NOMO-1 treated with dmso at 0.1 percent for 144 hours (cell line): ENCODE measurements around the gene ALAS2.
"Not testable (repeated sequence)": the region's sequence is repeated elsewhere in the genome, so short reads cannot be mapped to it uniquely, and the experiment has no call there.

Source experiments
- DNase-seq: peaks from one replicate; lab custom pipeline; 2025; ENCODE audit not compliant: unreplicated experiment; lab: John Stamatoyannopoulos, UW

Gene ALAS2, protein sequence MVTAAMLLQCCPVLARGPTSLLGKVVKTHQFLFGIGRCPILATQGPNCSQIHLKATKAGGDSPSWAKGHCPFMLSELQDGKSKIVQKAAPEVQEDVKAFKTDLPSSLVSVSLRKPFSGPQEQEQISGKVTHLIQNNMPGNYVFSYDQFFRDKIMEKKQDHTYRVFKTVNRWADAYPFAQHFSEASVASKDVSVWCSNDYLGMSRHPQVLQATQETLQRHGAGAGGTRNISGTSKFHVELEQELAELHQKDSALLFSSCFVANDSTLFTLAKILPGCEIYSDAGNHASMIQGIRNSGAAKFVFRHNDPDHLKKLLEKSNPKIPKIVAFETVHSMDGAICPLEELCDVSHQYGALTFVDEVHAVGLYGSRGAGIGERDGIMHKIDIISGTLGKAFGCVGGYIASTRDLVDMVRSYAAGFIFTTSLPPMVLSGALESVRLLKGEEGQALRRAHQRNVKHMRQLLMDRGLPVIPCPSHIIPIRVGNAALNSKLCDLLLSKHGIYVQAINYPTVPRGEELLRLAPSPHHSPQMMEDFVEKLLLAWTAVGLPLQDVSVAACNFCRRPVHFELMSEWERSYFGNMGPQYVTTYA

GRCh38 chrX:55030271-55031205, at the start of gene ALAS2:
Gene ALAS2, minus strand, starts transcription at chrX:55030977. Its CDS starts 4,977 bp downstream, at chrX:55026000.
- DNase-seq, result no peak

DNA sequence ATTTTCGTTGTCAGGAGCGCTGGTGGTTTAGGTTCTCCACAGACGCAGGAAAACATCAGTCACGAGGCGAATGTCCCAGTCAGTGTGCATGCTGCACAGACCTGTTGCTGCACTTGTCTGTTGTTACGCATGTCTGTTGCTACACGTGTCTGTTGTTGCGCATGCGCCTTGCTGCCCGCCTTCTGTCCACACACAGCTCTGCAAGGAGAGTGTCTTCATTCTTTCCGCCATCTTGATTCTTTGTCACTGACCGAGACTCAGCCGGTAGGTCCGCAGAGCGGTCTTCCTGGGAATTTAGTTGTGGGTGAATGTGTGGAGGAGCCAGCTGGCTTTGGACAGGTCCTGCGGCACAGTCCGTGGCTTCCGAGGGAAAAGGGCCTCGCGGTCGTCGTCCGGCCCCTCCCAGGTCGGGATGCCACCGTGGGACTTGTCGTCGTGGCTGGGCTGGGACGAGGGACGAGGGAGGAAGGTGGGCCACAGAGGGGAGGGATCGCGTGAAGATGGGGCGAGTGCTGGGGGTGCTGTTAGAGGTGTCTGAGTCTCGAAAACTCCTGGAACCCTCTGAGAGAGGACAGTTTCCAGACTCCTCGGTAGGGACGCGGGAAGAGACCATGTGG, 44.2 kb upstream of the ALAS2 start, which contains the start of gene PAGE2B:
TSS of gene PAGE2B (plus strand) at position 180 of the 617 bp plus-strand sequence. CDS start 1,012 bp downstream, outside the sequence.
- no peak for DNase-seq

GRCh38 chrX:55072286-55072685, 41.5 kb upstream of the ALAS2 start:
- no peak for DNase-seq

GRCh38 chrX:55067180-55067579, 36.4 kb upstream of the ALAS2 start:
- DNase-seq, result not testable (repeated sequence)

DNA sequence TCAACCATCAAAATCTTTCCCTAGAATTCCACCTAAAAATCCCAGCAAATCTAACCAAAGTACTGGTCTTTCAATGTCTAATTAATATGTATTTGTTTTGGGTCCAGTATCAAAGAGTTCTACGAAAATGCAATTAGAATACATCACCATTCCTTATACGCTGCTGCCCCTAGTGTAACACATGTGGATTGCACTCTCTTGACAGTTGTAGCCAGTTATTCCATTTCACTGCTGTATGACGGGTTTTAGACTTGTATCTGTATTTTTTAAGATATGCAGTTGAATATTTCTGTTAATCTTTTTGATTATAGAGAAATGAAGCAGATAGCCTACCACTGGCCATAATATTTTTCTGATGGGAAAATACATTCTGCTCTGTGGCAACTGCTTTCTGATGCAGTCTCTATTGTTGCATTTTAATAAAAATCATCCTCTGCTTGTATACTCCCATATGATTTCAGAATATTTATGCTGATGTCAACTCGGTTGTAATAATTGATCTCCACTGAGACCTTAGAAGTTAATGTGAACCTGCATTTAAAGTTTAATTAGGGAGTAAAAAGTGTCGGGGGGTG, 27.0 kb upstream of the ALAS2 start:
- DNase-seq, result no peak

DNA sequence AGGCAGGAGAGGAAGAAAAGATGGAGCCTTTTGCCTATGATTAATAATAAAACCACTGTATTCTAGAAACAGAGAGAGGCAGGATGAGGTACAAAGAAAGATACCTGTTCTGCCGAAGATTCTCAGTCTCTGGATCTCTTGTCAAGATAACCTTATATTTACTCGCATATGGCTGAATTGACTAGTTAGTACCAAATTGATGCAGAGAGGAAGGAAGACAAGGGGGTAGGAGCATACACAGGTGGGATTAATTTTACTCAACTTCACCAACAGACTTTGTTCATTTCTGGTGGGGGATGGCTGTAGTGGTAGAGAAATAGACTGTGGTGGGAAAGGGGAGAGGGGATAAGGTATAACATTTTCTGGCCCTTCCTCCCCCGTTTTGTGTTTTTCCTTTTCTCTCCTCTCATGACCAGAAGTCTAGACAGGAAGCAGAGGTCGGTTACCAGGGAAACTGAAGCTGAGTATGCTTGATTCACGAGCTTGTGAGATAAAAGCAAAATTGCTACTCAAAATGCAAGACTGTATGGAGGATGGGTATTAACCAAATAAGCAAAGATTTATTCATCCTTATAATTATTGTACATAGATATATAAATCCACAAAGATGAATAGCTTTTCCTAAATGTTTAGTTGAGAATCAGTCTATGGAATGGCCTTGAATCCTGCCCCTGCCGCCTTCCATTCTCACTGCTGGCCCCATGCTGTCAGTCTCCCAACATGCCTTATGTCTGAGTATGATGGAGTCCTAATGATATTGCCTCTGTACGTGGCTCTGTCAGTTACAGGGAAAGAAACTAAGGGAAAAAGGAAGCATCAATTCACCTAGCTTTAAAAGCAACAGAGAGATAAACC, 26.3 kb upstream of the ALAS2 start:
- DNase-seq, result no peak

DNA sequence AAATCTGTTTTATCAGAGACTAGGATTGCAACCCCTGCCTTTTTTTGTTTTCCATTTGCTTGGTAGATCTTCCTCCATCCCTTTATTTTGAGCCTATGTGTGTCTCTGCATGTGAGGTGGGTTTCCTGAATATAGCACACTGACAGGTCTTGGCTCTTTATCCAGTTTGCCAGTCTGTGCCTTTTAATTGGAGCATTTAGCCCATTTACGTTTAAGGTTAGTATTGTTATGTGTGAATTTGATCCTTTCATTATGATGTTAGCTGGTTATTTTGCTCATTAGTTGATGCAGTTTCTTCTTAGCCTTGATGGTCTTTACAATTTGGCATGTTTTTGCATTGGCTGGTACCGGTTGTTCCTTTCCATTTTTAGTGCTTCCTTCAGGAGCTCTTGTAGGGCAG, 19.8 kb upstream of the ALAS2 start:
- not testable (repeated sequence) for DNase-seq

DNA sequence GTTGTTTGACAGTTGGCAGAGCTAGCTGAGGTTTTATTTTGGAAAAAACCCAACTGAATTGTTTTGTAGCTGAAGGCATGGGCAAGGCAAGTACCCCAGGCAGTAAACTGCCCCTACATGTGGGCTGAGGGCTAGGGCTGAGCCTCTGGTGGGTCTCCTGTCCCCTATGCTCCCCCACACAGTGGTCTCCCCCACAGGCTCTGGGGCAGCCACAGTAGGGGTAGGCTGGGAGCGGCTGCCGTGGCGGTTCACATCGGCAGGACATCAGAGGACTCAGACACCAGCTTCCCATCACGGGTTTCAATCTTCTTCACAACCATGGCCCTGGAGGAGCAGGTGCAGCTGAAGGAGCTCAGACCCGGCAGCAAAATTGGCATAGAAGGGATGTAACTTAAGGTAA, 10.7 kb upstream of the ALAS2 start:
- no peak for DNase-seq

DNA sequence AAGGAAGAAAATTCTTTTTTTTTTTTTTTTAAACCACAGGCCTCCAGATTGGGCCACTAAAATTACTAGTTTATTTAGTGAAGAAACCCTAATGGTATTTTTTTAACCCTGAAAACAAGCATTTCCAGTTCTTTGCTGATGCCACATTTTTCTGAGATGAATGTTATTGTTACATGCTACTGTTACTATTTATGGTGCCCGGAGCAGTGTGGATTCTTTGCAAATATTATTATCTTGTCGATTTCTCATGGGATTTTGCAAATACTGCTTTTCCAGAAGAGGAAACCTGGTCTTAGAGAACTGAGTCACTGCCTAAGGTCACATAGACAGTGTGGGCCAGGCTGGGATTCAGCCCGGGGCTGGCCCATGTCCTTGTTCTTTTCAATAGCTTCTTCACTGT, 8.7 kb upstream of the ALAS2 start:
- DNase-seq, result no peak

DNA sequence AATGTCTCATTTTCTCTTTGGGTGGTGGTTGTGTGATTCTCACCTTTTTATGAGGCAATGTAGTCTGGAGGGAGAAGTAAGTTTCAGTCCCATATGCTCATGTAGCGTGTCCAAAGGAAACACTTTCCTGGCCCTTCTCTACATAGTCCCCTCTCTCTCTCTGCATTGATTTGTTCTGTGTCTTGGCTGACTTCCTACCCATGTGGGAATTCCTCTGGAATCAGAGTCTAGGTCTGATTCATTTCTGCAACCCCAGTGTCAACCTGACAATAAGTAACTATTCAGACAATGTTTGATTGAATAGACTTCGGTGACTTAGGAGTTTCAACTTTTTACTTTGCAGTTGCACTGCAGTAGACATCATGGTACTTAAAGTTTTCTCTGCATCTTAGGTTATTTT, 2.7 kb upstream of the ALAS2 start:
- no peak for DNase-seq

DNA sequence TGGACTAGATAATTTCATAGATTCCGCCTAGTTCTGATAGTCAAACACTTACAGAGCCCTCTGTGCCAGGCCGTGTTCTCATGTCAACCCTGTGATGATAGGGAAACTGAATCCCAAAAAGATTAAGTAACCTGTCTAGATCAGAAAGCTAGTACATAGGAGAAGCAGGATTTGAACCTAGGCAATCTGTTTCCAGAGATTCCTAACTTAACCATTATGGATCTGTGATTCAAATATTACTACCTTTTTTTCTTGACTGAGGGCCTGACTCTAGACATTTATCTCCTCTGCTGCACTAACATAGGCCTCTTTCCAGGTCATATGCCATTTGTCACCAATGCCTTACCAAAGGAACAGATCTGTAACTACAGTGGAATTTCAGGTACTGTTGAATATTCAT, 1.5 kb downstream of the ALAS2 start:
- no peak for DNase-seq

DNA sequence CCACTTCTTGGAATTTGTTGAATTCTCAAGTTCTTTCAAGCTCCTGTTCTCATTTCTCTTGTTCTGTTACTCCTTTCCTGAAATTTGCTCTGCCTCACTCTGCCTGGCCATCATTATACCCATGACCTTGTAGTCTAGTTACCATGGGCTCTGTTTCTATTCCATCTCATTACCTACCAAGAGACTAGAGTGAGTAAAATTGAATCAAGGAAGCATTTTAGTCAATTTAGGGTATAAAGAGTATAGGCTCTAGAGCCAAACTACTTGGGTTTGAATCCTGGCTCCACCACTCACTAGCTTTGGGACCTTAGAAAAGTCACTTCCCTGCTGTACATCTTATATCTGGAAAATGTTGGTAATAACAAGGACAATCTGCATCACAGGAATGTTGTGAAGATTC, 2.2 kb downstream of the ALAS2 start:
- DNase-seq, result no peak

GRCh38 chrX:55028040-55028439, 2.7 kb downstream of the ALAS2 start:
- no peak for DNase-seq

- no peak for DNase-seq
These were observed 3.9 kb downstream of the ALAS2 start for GRCh38 chrX:55026840-55027239.

DNA sequence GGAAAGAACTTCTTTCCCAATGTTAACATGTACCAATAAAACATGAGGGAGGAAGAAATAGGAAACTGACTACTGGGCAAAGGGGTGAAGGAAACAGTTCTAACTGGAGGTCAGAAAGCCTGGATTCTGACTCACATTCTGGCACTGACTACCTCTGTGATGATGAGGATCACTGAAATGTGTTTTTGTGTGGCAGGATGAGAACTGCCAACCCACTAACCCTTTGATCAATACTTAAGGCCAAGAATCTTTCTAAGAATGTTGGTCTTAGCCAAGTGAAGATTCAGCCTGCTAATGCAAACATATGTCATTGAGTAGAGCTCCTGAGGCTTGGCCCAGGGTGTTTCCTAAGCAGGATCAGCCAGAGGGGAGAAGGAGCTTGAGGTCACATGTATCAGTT, 4.6 kb downstream of the ALAS2 start:
- no peak for DNase-seq

- DNase-seq, result no peak
These were observed 15.9 kb downstream of the ALAS2 start for GRCh38 chrX:55014897-55015299.

DNA sequence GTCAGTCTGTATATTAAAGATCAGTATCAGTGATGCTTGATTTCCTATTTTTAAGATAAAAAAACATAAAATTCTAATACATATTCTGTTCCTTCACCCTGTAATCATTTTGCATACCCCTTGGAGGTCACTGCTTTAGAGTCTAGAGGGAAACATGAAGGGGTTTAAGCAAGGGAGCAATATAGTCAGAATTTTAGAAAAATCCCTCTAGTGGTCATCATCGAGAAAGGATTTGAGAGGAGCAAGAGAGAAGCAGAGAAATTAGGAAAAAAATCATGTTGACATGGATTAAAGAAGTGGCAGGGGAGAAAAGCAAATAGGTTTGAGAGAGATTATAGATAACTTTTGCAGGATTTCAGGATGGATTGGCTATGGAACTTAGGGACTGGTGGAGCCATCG, 19.5 kb downstream of the ALAS2 start:
- no peak for DNase-seq

DNA sequence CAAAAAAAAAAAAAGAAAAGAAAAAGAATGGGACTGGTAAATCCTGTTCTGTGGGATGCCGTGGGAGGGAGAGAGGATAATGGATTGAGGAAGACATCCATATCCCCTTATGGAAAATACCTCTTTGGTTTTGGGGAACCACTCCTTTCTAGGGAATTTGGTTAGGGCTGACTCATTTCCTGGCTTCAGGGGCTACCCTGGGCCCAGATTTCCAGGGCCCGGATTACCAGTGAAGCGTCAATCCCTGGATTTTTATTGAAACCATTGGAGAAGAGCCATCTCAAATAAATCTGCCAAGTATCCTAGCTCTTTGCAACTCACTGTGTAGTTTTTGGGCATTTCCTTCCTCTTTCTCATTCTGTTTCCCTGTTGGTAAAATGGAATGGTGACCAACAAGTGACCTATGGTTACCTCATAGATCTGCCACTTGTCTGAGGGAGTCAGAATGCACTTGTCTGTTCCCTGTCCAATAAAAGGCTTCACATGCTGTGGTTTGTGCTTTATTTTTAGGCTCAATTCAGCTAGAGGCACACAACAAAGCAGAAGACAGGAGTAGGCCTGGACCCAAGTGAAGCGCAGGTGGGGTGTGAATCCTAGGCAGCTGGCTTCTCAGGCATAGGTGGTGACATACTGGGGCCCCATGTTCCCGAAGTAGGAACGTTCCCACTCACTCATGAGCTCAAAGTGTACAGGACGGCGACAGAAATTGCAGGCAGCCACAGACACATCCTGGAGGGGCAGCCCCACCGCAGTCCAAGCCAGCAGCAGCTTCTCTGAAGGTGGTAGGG, 22.0 kb downstream of the ALAS2 start:
- no peak for DNase-seq

DNA sequence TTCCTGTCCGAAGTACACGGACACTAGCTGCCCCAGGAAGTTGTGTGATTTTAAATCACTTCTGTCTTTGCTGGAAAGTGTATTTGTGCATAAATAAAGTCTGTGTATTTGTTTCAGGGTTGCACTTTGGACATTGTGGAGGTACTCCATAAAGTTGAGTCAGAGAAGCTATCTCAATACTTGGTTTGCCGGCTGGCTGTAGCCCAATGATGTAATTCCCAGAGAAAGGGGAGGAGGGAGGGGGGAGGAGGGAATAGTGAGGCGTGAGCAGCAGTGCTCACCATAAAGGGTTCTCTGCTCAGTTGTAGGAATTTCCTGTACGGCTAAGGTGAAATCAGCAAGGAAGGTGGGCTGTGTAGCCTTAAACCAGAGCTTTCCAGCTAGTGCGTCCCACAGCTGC, 23.1 kb downstream of the ALAS2 start:
- no peak for DNase-seq
